GM12874 (cell line): ENCODE measurements around the gene YIPF2.

Experiments used
- CTCF ChIP-seq: IDR thresholded peaks from 2 replicates; pipeline ENCODE4 v1.5.1; 2011; ENCODE audit warnings: low read depth, mild to moderate bottlenecking, control low read depth, low read length, moderate library complexity; ENCODE audit not compliant: insufficient read depth

The YIPF2 gene

DNA sequence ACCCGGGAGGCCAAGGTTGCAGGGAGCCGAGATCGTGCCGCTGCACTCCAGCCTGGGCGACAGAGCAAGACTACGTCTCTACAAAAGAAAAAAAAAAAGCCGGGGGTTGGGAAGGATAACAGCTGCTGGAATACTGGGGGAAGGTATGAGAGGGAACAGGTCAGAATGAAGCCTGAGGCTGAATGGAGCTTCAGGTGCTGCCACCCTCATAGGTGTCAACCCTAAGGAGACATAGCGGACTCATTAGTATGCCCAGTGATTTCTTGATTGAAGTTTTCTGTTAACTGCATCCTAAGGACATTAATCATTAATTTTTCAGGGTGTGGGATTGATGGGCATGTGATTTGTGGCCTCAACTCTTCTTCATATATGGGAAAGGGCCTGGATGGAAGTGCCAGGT lies 38.4 kb upstream of the YIPF2 start:
- no peak for TF ChIP-seq CTCF

GRCh38 chr19:10965398-10965797 lies 37.0 kb upstream of the YIPF2 start:
- no peak for TF ChIP-seq CTCF

GRCh38 chr19:10964903-10965302 lies 36.5 kb upstream of the YIPF2 start:
- 0 out of 2 replicates have a peak, but pooled peaks have one; percentile 8 for TF ChIP-seq CTCF

DNA sequence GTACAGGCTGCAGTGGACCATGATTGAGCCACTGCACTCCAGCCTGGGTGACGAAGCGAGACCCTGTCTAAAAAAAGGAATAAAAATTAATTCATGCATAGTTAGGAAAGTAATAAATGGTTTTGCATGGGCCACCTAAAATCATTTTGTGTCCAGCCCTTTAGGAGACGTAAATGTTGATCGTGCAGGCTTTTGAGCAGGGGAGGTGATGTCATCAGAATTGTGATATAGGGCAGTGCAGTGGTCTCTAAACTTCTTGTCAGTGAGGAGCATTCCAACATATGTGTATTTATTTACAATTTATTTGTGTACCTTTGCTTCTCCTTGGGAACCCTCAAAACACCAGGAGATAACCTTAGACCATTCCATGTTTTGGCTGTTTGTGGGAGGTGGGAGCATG lies 35.4 kb upstream of the YIPF2 start:
- TF ChIP-seq CTCF = no peak

GRCh38 chr19:10962863-10963262 lies 34.4 kb upstream of the YIPF2 start:
- no peak for TF ChIP-seq CTCF

GRCh38 chr19:10961073-10961860 lies 32.8 kb upstream of the YIPF2 start:
- no peak for TF ChIP-seq CTCF

DNA sequence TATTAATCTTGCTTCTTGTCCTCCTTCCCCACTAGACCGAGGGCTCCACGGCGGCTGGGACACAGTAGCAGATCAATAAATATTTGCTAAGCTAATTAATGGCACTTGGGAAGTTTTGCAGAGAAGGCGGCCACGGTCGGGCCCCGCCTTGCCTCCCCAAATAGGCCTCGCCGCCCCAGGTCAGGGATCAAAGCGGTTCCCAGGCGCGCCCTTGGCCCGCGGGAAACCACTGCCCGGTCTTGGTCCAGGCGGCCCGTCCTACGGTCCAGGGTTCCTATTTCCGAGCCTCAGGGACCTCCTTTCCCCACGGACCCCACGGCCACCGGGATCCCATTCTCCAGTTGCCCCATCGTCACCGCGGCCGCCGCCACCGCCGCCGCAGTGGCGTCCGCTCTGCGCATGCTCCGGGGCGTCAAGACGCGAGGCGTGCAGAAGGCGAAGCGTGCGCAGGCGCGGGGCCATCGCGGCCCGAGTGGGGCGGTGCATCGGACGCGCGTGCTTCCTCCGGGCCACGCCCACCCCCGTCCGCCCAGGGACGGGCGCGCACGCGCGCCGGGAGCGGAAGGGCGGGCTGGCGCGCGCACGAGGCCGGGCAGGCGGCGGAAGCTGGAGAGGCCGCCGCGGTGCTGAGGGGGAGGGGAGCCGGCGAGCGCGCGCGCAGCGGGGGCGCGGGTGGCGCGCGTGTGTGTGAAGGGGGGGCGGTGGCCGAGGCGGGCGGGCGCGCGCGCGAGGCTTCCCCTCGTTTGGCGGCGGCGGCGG lies 32.1 kb upstream of the YIPF2 start, which contains the start of gene SMARCA4:
Gene SMARCA4, plus strand, starts transcription at position 717 of the 759 bp plus-strand sequence. CDS start 23,122 bp downstream, outside the sequence.
- TF ChIP-seq CTCF = no peak
